HepG2 (cell line): ENCODE data around the gene ARFGEF2. TPM values are rescaled to one million over a fixed set of nuclear protein-coding genes. Genes with fewer than 3 reads are reported as not detected.

Experiments used
- CREB1 ChIP-seq, 2 experiments: fragments of 450-650 bp in 1 of 2; IDR thresholded peaks; 2 replicates each; pipeline ENCODE4 v1.6.1; 2016 to 2017; ENCODE audit warnings: control low read depth in 1 of 2, mild to moderate bottlenecking in 1 of 2, missing compliant biosample characterization in 1 of 2, missing genetic modification characterization in 1 of 2
- ELF1 ChIP-seq: sonication (generic); formaldehyde crosslinking; IDR thresholded peaks from 2 replicates; pipeline ENCODE4 v1.4.0; 2020; ENCODE audit warnings: missing genetic modification reagents
- FOSL2 ChIP-seq: sonication (generic); formaldehyde crosslinking; IDR thresholded peaks from 2 replicates; pipeline ENCODE4 v1.4.0; 2020; ENCODE audit warnings: missing genetic modification reagents
- HDAC1 ChIP-seq: sonication (generic); formaldehyde crosslinking; IDR thresholded peaks from 2 replicates; pipeline ENCODE4 v1.5.1; 2020; ENCODE audit warnings: mild to moderate bottlenecking, missing genetic modification reagents
- KMT2B ChIP-seq: IDR thresholded peaks from 2 replicates; pipeline ENCODE4 v1.6.1; 2016; ENCODE audit warnings: missing genetic modification reagents, missing compliant biosample characterization
- PAX8 ChIP-seq: sonication (generic); formaldehyde crosslinking; IDR thresholded peaks from 2 replicates; pipeline ENCODE4 v1.8.0; 2022; ENCODE audit warnings: mild to moderate bottlenecking, missing genetic modification reagents, borderline replicate concordance
- RARG ChIP-seq: sonication (generic); formaldehyde crosslinking; IDR thresholded peaks from 2 replicates; pipeline ENCODE4 v1.4.0; 2020; ENCODE audit warnings: low read depth, mild to moderate bottlenecking, missing genetic modification reagents
- REPIN1 ChIP-seq: sonication (generic); formaldehyde crosslinking; IDR thresholded peaks from 2 replicates; pipeline ENCODE4 v1.8.0; 2022; ENCODE audit warnings: missing genetic modification reagents, low read depth, mild to moderate bottlenecking, borderline replicate concordance
- TBP ChIP-seq: sonication (generic); formaldehyde crosslinking; IDR thresholded peaks from 2 replicates; pipeline ENCODE4 v1.5.0; 2020; ENCODE audit warnings: missing genetic modification reagents
- TCF7L2 ChIP-seq: IDR thresholded peaks from 2 replicates; pipeline ENCODE4 v1.6.1; 2011; ENCODE audit warnings: mild to moderate bottlenecking, low read depth, low read length, moderate library complexity
- TEAD3 ChIP-seq: optimal IDR thresholded peaks from 2 replicates; pipeline ENCODE3; 2016; ENCODE audit warnings: borderline replicate concordance
- WIZ ChIP-seq: sonication (generic); formaldehyde crosslinking; IDR thresholded peaks from 2 replicates; pipeline ENCODE4 v1.5.1; 2020; ENCODE audit warnings: mild to moderate bottlenecking, missing genetic modification reagents
- ZFP36 ChIP-seq: fragments of 150-350 bp; IDR thresholded peaks from 2 replicates; pipeline ENCODE4 v1.6.1; 2018; ENCODE audit warnings: borderline replicate concordance, low read length, low read depth; ENCODE audit not compliant: partially characterized antibody
- ZNF263 ChIP-seq: sonication (generic); formaldehyde crosslinking; IDR thresholded peaks from 2 replicates; pipeline ENCODE4 v1.4.0; 2020; ENCODE audit warnings: missing genetic modification reagents
- ZNF598 ChIP-seq: sonication (generic); formaldehyde crosslinking; IDR thresholded peaks from 2 replicates; pipeline ENCODE4 v1.5.1; 2020; ENCODE audit warnings: mild to moderate bottlenecking, missing genetic modification reagents, borderline replicate concordance
- ZNF660 ChIP-seq: sonication (generic); formaldehyde crosslinking; IDR thresholded peaks from 2 replicates; pipeline ENCODE4 v1.5.1; 2020; ENCODE audit warnings: mild to moderate bottlenecking, low read depth, missing genetic modification reagents, borderline replicate concordance
- ZNF7 ChIP-seq: IDR thresholded peaks from 2 replicates; pipeline ENCODE4 v1.6.1; 2016; ENCODE audit warnings: missing biosample characterization, missing genetic modification reagents
- ZNF816 ChIP-seq: sonication (generic); formaldehyde crosslinking; IDR thresholded peaks from 2 replicates; pipeline ENCODE4 v1.8.0; 2022; ENCODE audit warnings: missing genetic modification reagents, mild to moderate bottlenecking, borderline replicate concordance
- ZSCAN29 ChIP-seq: sonication (generic); formaldehyde crosslinking; conservative IDR thresholded peaks from 2 replicates; pipeline ENCODE4 v1.4.0; 2020; ENCODE audit warnings: mild to moderate bottlenecking, missing genetic modification reagents
- polyA plus RNA-seq, 8 experiments: library from polyadenylated mRNA; depleted of rRNA in 3 of 8; stranded (reverse) in 7 of 8; unstranded in 1 of 8; fragments of >200 nt; fragmentation: Illumina TruSeq in 4 of 8; extraction: Trizol in 4 of 8; gene quantifications; 2 replicates each; pipeline versions ENCODE4 v1.2.1 to v1.2.3, GENCODE V29; 2011 to 2016; ENCODE audit warnings: low read depth in 4 of 8, missing spikeins in 1 of 8, mixed read lengths in 1 of 8; ENCODE audit not compliant: insufficient read depth in 1 of 8
- total RNA-seq, 5 experiments: library from RNA; depleted of rRNA; stranded (reverse); fragments of >200 nt; fragmentation: Illumina TruSeq; extraction: Trizol; gene quantifications; 2 replicates each; pipeline ENCODE4 v1.2.3, GENCODE V29; 2016; ENCODE audit warnings: low read depth in 1 of 5
- TF ChIP-seq, protein P1 (sequence below): sonication (generic); formaldehyde crosslinking; IDR thresholded peaks from 2 replicates; pipeline ENCODE4 v1.4.0; 2020; ENCODE audit warnings: missing genetic modification reagents, borderline replicate concordance
- TF ChIP-seq, protein P2 (sequence below): sonication (generic); formaldehyde crosslinking; IDR thresholded peaks from 2 replicates; pipeline ENCODE4 v1.5.0; 2020; ENCODE audit warnings: mild to moderate bottlenecking, missing genetic modification reagents
- TF ChIP-seq, protein P3 (sequence below): sonication (generic); formaldehyde crosslinking; IDR thresholded peaks from 2 replicates; pipeline ENCODE4 v1.5.0; 2020; ENCODE audit warnings: mild to moderate bottlenecking, missing genetic modification reagents, moderate library complexity

Gene ARFGEF2
- total and polyA plus RNA-seq, 2 of the 13 experiments (the other 11 are each of a cell fraction or from before 2014, with no cell fraction given), result 44.0 to 60.8 TPM

DNA sequence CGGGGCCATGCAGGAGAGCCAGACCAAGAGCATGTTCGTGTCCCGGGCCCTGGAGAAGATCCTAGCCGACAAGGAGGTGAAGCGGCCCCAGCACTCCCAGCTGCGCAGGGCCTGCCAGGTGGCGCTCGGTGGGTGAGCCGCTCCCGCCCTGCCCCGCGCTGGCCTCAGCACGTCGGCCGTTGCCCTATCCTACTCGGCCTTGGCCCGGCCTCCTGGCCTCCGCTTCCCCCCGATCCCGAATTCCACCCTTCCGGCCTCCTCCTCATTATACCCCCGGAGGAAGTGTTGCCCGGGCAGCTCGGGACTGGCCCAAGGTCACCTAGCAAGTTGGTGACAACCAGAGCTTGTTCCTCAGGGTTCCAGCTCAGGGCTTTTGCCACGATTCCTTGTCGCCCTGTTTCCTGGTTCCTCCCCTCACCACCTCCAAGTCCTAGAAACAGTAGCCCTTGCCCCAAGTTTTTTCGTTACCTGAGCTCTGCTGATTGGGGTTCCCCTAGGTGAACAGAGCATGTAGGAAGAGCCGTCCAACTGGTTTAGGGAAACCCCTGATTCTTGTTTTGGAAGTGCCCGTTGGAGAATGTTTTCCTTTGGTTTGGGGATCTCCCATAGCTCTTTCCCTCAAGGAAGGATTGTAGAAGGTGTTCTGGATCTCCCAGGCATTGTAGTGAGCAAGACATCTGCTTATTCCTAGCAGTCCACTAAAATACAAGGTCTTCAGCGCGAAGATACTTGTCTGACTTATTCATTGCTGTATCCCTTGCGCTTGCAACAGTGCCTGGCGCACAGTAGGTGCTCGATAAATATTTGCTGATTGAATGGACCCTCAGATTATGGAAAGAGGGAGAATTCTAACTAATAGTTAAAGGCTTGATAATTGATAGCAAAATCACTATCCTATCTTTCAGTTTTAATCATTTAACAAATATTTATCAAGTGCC is 641 bp downstream of the ARFGEF2 start (continued):
- TF ChIP-seq CREB1 (IDR thresholded peaks at IDR 0.05) (no peak), CREB1 (CRISPR knock-in tag; IDR thresholded peaks at IDR 0.05) (0 out of 2 replicates have a peak, but pooled peaks have one; percentile 31), FOSL2 (peak; percentile 4; the same call in 1 of the 2 replicates), ELF1 (CRISPR knock-in tag) (peak; percentile 22; the same call in 1 of the 2 replicates), ZSCAN29 (peak; percentile 67; the same call in 1 of the 2 replicates), TBP (CRISPR knock-in tag) (0 out of 2 replicates have a peak, but pooled peaks have one; percentile 25), ZNF598 (CRISPR knock-in tag) (peak; percentile 94; the same call in 1 of the 2 replicates), HDAC1 (peak; percentile 37; the same call in 1 of the 2 replicates), RARG (CRISPR knock-in tag) (0 out of 2 replicates have a peak, but pooled peaks have one; percentile 26), TCF7L2 (no peak), ZNF660 (CRISPR knock-in tag) (no peak), TEAD3 (CRISPR knock-in tag) (peak; percentile 7), ZNF263 (CRISPR knock-in tag) (0 out of 2 replicates have a peak, but pooled peaks have one; percentile 24), PAX8 (peak; percentile 52; the same call in 1 of the 2 replicates), ZNF816 (CRISPR knock-in tag) (peak; percentile 58), ZFP36 (no peak), KMT2B (CRISPR knock-in tag) (0 out of 2 replicates have a peak, but pooled peaks have one; percentile 1), WIZ (CRISPR knock-in tag) (no peak; the same call in 1 of the 2 replicates), ZNF7 (CRISPR knock-in tag) (0 out of 2 replicates have a peak, but pooled peaks have one; percentile 1), REPIN1 (CRISPR knock-in tag) (peak; percentile 15)
- TF ChIP-seq, protein P1, sequence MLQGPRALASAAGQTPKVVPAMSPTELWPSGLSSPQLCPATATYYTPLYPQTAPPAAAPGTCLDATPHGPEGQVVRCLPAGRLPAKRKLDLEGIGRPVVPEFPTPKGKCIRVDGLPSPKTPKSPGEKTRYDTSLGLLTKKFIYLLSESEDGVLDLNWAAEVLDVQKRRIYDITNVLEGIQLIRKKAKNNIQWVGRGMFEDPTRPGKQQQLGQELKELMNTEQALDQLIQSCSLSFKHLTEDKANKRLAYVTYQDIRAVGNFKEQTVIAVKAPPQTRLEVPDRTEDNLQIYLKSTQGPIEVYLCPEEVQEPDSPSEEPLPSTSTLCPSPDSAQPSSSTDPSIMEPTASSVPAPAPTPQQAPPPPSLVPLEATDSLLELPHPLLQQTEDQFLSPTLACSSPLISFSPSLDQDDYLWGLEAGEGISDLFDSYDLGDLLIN, result peak; percentile 93; the same call in 1 of the 2 replicates
- TF ChIP-seq, protein P2, sequence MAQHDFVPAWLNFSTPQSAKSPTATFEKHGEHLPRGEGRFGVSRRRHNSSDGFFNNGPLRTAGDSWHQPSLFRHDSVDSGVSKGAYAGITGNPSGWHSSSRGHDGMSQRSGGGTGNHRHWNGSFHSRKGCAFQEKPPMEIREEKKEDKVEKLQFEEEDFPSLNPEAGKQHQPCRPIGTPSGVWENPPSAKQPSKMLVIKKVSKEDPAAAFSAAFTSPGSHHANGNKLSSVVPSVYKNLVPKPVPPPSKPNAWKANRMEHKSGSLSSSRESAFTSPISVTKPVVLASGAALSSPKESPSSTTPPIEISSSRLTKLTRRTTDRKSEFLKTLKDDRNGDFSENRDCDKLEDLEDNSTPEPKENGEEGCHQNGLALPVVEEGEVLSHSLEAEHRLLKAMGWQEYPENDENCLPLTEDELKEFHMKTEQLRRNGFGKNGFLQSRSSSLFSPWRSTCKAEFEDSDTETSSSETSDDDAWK (CRISPR knock-in tag), result no peak
- TF ChIP-seq, protein P3, sequence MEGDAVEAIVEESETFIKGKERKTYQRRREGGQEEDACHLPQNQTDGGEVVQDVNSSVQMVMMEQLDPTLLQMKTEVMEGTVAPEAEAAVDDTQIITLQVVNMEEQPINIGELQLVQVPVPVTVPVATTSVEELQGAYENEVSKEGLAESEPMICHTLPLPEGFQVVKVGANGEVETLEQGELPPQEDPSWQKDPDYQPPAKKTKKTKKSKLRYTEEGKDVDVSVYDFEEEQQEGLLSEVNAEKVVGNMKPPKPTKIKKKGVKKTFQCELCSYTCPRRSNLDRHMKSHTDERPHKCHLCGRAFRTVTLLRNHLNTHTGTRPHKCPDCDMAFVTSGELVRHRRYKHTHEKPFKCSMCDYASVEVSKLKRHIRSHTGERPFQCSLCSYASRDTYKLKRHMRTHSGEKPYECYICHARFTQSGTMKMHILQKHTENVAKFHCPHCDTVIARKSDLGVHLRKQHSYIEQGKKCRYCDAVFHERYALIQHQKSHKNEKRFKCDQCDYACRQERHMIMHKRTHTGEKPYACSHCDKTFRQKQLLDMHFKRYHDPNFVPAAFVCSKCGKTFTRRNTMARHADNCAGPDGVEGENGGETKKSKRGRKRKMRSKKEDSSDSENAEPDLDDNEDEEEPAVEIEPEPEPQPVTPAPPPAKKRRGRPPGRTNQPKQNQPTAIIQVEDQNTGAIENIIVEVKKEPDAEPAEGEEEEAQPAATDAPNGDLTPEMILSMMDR, result peak; percentile 37
